Small intestine (tissue), 7 donors: ENCODE results near the gene VIPR1. TPM values are rescaled to one million over a fixed set of nuclear protein-coding genes. Genes with fewer than 3 reads are reported as not detected.

Experiments
- DNase-seq, 2 donors: peaks; one replicate each; pipeline versions ENCODE4 v3.0.0 to v3.0.0-alpha.2; 2013
- FAIRE-seq: peaks from 2 replicates; lab custom pipeline; 2012; peaks lifted over from hg19 to GRCh38; lab: Jason Lieb, UNC
- H3K27ac ChIP-seq, 3 donors: one replicate each; pipeline ENCODE4 v1.5.1; 2013; ENCODE audit warnings: low read length in 2 of 3, mild to moderate bottlenecking in 2 of 3, control low read depth in 1 of 3, inconsistent platforms in 1 of 3, low read depth in 1 of 3, moderate library complexity in 1 of 3
- H3K27me3 ChIP-seq, 3 donors: one replicate each; pipeline ENCODE4 v1.6.1; 2013; ENCODE audit warnings: low read length in 3 of 3, inconsistent platforms in 1 of 3; ENCODE audit not compliant: control insufficient read depth in 3 of 3, insufficient read depth in 3 of 3
- H3K36me3 ChIP-seq, 3 donors: one replicate each; pipeline ENCODE4 v1.6.1; 2013; ENCODE audit warnings: low read length in 3 of 3, inconsistent platforms in 1 of 3, low read depth in 1 of 3, mild to moderate bottlenecking in 1 of 3, moderate library complexity in 1 of 3; ENCODE audit not compliant: control insufficient read depth in 3 of 3, insufficient read depth in 2 of 3
- H3K4me1 ChIP-seq, 3 donors: one replicate each; pipeline ENCODE4 v1.6.1; 2013; ENCODE audit warnings: low read length in 2 of 3, inconsistent platforms in 1 of 3, low read depth in 1 of 3, mild to moderate bottlenecking in 1 of 3, moderate library complexity in 1 of 3; ENCODE audit not compliant: control insufficient read depth in 3 of 3, insufficient read depth in 2 of 3
- H3K4me3 ChIP-seq, 3 donors: one replicate each; pipeline ENCODE4 v1.5.1; 2013; ENCODE audit warnings: low read length in 3 of 3, control low read depth in 1 of 3, inconsistent platforms in 1 of 3, low read depth in 1 of 3, mild to moderate bottlenecking in 1 of 3, moderate library complexity in 1 of 3
- H3K9me3 ChIP-seq, 2 donors: one replicate each; pipeline ENCODE4 v1.6.1; 2013; ENCODE audit warnings: low read depth in 1 of 2, low read length in 1 of 2; ENCODE audit not compliant: control insufficient read depth in 2 of 2, insufficient read depth in 1 of 2
- WGBS, 3 donors: extraction: QIAGEN DNeasy Blood & Tissue Kit; methylation state at CpG; one replicate each; pipeline ENCODE4 v1.1.7; 2013; 5-methylcytosine and 5-hydroxymethylcytosine counted together
- polyA plus RNA-seq, 4 donors: library from polyadenylated mRNA; stranded (reverse) in 3 of 4; unstranded in 1 of 4; fragments of 200-250 nt in 3 of 4; fragments of 120-200 nt in 1 of 4; gene quantifications; one replicate each; pipeline versions ENCODE4 v1.2.1 to v1.2.3, GENCODE V29; 2013
- donor health status: healthy with polysubstance abuse.
- donor health status: control.
- donor health status: control.
- donor health status: Bipolar disorder and iron deficiency.
- donor health status: healthy.

Gene VIPR1
- polyA plus RNA-seq, 4 donors = 32.1 to 114 (median 75.8) TPM

- DNase-seq (no peak), FAIRE-seq (no peak)
- H3K27ac ChIP-seq = no peak overlapping the region
- H3K9me3 ChIP-seq = peaks cover 0 to 2% of the 10 kb centered on the region in 2 donors
- H3K4me3 ChIP-seq = no peak overlapping the region
- no peaks in the 10 kb centered on the region for H3K36me3 ChIP-seq
- no peaks in the 10 kb centered on the region for H3K27me3 ChIP-seq
- peaks cover 0 to 2% (median 0%) of the 10 kb centered on the region in 3 donors for H3K4me1 ChIP-seq
- WGBS, 3 donors = 87 to 91% (median 88%) methylated on average over 3 of the region's 3 CpGs
These were observed 12.6 kb upstream of the VIPR1 start for GRCh38 chr3:42489937-42490227.

GRCh38 chr3:42490243-42490642 lies 12.2 kb upstream of the VIPR1 start:
- WGBS, 3 donors = 71 to 76% (median 71%) methylated on average over 5 of the region's 5 CpGs
- Histone ChIP-seq H3K9me3 (peaks cover 0 to 2% of the 10 kb centered on the region in 2 donors), H3K4me1 (peaks cover 0 to 2% (median 0%) of the 10 kb centered on the region in 3 donors), H3K27me3 (no peaks in the 10 kb centered on the region), H3K4me3 (no peak overlapping the region), H3K36me3 (no peaks in the 10 kb centered on the region), H3K27ac (no peak overlapping the region)
- no peak for FAIRE-seq
- DNase-seq = no peak

GRCh38 chr3:42491881-42492507 lies 10.4 kb upstream of the VIPR1 start:
- DNase-seq = no peak

GRCh38 chr3:42492508-42493080 lies 9.8 kb upstream of the VIPR1 start:
- FAIRE-seq = no peak
- WGBS, 3 donors = 73 to 88% (median 83%) methylated on average over 6 of the region's 6 CpGs
- DNase-seq = no peak

More at GRCh38 chr3:42491881-42492507, 10.4 kb upstream of the VIPR1 start:
- H3K36me3 ChIP-seq = no peaks in the 10 kb centered on the region
- 69 to 72% (median 70%) methylated on average over 3 of the region's 3 CpGs for WGBS, 3 donors
- peaks cover 0 to 2% of the 10 kb centered on the region in 2 donors for H3K9me3 ChIP-seq
- H3K27ac ChIP-seq = no peak overlapping the region
- no peaks in the 10 kb centered on the region for H3K27me3 ChIP-seq
- no peak for FAIRE-seq
- H3K4me3 ChIP-seq = no peak overlapping the region
- H3K4me1 ChIP-seq = peaks cover 0 to 6% (median 0%) of the 10 kb centered on the region in 3 donors

GRCh38 chr3:42493126-42493797 lies 9.2 kb upstream of the VIPR1 start:
- Histone ChIP-seq H3K4me3 (no peak overlapping the region), H3K9me3 (peaks cover 0 to 2% of the 10 kb centered on the region in 2 donors), H3K27ac (no peak overlapping the region), H3K4me1 (peaks cover 0 to 11% (median 0%) of the 10 kb centered on the region in 3 donors), H3K27me3 (no peaks in the 10 kb centered on the region), H3K36me3 (no peaks in the 10 kb centered on the region)
- DNase-seq (no peak), FAIRE-seq (no peak)
- 57 to 76% (median 68%) methylated on average over 7 of the region's 7 CpGs for WGBS, 3 donors

More at GRCh38 chr3:42492508-42493080, 9.8 kb upstream of the VIPR1 start:
- no peaks in the 10 kb centered on the region for H3K27me3 ChIP-seq
- peaks cover 0 to 11% (median 0%) of the 10 kb centered on the region in 3 donors for H3K4me1 ChIP-seq
- no peak overlapping the region for H3K27ac ChIP-seq
- peaks cover 0 to 2% of the 10 kb centered on the region in 2 donors for H3K9me3 ChIP-seq
- H3K36me3 ChIP-seq = no peaks in the 10 kb centered on the region
- no peak overlapping the region for H3K4me3 ChIP-seq

GRCh38 chr3:42493798-42494151 lies 8.7 kb upstream of the VIPR1 start:
- Histone ChIP-seq H3K4me1 (peaks cover 0 to 11% (median 0%) of the 10 kb centered on the region in 3 donors), H3K27me3 (no peaks in the 10 kb centered on the region), H3K36me3 (no peaks in the 10 kb centered on the region), H3K27ac (no peak overlapping the region), H3K4me3 (no peak overlapping the region), H3K9me3 (peaks cover 0 to 2% of the 10 kb centered on the region in 2 donors)
- FAIRE-seq (no peak), DNase-seq (no peak)
- WGBS, 3 donors = 74 to 99% (median 86%) methylated on average over 3 of the region's 3 CpGs

GRCh38 chr3:42495393-42495792 lies 7.0 kb upstream of the VIPR1 start:
- Histone ChIP-seq H3K36me3 (no peaks in the 10 kb centered on the region), H3K27ac (no peak overlapping the region), H3K4me1 (peaks cover 0 to 11% (median 0%) of the 10 kb centered on the region in 3 donors), H3K9me3 (no peaks in the 10 kb centered on the region), H3K4me3 (no peak overlapping the region), H3K27me3 (peaks cover 0 to 3% (median 0%) of the 10 kb centered on the region in 3 donors)
- DNase-seq (no peak), FAIRE-seq (no peak)

- DNase-seq (peak; percentile 65 to 70), FAIRE-seq (no peak)
- H3K9me3 ChIP-seq = no peaks in the 10 kb centered on the region
- H3K4me3 ChIP-seq = no peak overlapping the region
- H3K4me1 ChIP-seq = peaks cover 0 to 23% (median 0%) of the 10 kb centered on the region in 3 donors
- no peaks in the 10 kb centered on the region for H3K36me3 ChIP-seq
- H3K27me3 ChIP-seq = peaks cover 0 to 20% (median 2%) of the 10 kb centered on the region in 3 donors
- H3K27ac ChIP-seq = no peak overlapping the region
- 61 to 66% (median 62%) methylated on average over 13 of the region's 13 CpGs for WGBS, 3 donors
These were observed 5.3 kb upstream of the VIPR1 start for GRCh38 chr3:42497009-42497731.
